Measurements from ENCODE around the gene KASH5.

Gene KASH5

DNA sequence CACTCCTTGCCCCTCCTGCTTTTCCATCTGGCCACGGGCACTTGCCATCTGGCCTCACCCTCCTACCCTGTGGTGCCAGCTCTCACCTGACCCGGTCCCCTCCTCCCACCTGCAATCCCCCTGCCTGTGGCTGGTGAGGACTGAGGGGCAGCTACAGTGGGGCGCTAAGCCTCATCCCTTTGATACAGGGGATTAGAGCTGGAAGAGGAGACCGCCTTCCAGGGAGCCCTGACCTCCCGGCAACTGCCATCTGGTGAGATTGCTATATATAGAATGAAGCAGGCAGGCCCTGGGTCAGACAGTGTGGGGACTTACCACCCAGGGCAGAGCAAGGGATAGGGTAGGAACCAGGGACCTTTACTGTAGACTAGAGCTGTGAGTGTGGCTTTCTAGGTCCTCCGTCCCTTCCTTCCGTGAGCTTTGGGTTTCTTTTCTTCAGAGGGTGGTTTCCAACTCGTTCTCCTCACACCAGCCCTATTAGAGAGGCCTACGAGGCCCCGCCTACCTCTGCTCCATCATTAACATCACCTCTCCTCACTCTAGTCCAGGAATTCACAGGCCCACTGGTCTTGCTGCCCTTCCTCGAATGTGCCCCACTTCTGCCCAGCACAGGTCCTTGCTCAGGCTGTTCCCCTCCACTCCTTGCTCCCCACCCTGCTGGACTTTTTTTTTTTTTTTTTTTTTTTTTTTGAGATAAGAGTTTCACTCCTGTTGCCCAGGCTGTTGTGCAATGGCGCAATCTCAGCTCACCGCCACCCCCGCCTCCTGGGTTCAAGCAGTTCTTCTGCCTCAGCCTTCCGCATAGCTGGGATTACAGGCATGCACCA, 7.7 kb downstream of the KASH5 start:
- no peak for DNase-seq (ENCODE audit: low read depth)

- no peak for DNase-seq (ENCODE audit: low read depth)
These were observed 8.9 kb downstream of the KASH5 start for GRCh38 chr19:49396738-49397505.

DNA sequence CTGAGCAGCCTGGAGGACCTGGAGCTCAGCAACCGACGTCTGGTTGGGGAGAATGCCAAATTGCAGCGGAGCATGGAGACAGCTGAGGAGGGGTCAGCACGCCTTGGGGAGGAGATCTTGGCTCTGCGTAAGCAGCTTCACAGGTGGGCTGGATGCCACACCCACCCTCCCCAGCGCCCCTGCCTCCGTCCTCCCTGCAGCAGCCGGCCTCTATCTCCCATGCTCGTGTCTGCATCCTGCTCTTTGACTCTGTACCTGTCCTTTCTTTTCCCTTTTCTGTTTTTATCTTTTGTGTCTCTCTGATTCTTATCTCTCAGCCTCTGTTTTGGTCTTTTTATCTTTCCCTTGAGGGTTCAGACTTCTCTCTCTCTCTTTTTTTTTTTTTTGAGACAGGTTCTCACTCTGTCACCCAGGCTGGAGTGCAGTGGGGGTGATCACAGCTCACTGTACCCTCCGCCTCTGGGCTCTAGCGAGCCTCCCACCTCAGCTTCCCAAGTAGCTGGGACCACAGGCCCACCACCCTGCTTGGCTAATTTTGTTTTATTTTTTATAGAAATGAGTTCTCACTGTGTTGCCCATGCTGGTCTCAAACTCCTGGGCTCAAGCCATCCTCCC, 10.1 kb downstream of the KASH5 start:
- no peak for DNase-seq (ENCODE audit: low read depth)

DNA sequence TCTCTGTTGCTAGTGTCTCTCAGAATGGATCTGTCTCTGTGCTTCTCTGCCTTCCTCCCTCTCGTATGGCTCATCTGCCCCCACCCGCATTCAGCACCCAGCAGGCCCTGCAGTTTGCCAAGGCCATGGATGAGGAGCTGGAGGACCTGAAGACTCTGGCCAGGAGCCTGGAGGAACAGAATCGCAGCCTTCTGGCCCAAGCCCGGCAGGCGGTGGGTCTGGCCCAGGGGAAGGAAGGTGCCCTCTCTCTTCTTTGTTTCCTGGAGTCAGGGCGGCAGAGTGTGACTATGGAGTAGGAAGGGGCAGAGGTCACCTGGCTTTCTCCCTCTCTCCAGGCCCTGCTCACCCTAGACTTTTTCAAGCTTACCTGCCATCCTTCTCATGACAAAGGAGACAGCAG, 10.9 kb downstream of the KASH5 start:
- DNase-seq (ENCODE audit: low read depth) = no peak

GRCh38 chr19:49400029-49400428, 12.0 kb downstream of the KASH5 start:
- no peak for DNase-seq (ENCODE audit: low read depth)

DNA sequence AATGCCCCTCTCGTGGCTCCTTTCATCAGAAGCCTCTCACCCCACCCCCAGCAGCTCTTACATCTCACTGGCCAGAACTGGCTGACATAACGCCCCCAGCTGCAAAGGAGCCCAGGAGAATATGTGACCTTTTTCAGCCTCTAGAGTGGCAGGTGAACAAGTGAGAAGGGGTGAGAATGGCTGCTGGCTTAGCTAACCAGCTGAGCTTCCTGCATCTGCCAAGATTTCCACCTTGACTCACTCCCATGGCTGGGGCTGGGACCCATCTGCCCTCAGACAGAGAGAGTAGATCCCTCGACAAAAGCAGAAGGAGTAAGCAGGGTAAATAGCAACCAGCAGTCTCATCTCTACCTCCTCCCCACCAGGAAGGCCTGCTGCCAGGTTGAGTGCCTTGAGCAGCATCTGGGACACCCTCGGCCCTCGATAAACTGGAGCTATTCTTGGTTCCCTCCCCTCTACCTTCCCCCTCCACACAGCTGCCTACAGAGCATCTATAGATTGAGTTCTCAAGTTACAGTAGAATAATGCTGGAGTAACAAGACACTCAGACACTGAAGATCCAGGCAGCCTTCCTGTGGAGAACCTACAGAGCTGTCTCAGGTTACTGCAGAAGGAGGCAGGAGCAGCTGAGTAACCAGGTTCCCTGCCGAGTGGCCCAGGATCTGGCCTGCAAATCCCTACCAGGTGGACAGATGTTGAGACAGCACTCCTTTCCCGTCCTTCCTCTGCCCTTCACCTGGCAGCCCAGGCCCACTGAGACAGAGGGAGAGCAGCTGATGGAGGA, 15.5 kb downstream of the KASH5 start:
- DNase-seq (ENCODE audit: low read depth) = no peak

DNA sequence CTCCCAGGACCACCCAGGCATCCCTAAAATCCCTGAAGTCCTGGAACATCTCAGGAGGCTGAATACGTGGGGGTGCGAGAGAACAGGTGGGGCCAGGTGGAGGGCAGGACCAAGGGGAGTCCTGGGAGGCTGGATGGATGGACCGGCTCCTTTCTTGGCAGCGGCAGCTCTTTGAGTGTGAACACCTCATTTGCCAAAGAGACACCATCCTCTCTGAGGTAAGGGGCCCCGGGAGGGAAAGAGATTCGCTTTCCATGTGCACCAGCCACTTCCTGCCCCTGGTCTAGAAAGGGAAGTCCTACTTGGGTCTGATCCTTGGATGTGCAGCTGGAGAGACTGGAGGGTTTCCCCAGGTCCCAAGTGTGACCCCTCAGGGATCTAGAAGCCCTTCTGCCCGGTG, 19.0 kb downstream of the KASH5 start:
- DNase-seq (ENCODE audit: low read depth) = no peak

DNA sequence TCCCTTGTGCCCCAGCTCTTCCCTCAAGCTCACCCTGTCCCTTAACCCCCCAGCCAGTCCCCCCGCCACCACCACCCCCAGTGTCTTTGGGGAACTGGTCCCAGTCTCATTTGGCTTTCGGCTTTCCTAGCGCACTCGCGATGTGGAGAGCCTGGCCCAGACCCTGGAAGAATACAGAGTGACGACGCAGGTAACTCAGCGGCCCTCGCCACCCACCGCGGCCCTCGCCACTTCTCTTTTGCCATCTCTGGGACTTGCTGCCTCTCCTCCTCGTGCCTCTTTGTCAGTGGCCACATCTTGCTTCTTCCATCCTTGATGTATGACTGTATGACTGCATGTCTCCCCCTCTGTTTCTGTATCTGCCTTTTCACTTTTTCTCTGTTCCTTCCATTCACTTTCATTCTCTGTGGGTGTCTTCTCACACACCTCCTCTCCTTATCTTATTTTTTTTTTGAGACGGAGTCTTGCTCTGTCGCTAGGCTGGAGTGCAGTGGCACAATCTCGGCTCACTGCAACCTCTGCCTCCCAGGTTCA, 19.5 kb downstream of the KASH5 start:
- no peak for DNase-seq (ENCODE audit: low read depth)

DNA sequence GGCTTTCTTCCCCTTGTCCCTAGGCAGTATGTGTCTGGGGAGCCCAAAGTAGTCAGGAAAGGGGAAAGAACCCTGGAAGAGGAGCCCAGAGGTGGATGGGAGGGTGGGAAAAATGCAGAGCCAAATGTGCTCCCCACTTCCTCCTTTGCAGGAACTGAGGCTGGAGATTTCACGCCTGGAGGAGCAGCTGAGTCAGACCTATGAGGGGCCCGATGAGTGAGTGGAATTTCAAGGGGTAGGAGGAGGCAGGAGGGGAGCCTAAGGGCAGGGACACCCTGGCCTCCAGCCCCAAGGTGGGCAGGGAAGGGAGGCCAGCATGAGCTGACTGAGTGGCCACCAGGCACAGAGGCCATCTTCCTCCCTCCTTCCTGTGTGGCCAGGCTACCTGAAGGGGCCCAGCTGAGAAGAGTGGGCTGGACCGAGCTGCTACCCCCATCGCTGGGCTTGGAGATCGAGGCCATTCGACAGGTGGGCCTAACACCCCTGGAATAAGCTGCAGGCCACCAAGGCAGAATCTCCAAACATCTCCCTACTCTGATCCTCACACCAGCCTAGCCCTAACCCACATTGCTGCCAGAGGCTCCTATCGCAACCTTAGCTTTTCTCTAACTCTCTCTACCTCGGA, 20.9 kb downstream of the KASH5 start:
- no peak for DNase-seq (ENCODE audit: low read depth)

DNA sequence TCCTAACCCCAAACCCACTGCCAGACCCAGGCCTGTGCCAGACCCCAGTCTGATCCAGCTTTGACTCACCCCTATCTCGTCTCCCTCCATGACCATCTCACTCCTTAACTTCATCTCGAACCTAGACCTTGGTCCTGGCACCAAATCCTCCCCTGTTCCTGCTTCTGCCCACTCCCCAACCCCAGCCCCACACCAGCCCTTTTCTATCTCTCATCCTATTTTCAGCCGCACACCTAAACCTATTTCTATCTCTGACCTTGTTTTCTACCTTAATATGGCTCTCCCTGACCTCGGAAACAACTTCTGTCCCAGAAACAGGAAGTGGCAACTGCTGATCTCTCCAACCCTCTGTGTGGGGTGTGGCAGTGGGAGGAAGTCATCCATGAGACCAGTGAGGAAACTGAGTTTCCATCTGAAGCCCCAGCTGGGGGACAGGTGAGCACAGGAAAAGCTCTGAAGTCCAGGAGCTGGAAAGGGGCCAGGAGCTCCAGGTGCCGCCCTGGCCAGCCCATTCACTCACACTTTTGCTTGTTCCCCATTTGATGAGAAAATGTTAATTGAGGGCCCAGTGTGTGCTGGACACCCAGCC, 21.5 kb downstream of the KASH5 start:
- DNase-seq (ENCODE audit: low read depth) = no peak

- DNase-seq (ENCODE audit: low read depth) = no peak
These were observed 23.8 kb downstream of the KASH5 start for GRCh38 chr19:49411681-49412326.

DNA sequence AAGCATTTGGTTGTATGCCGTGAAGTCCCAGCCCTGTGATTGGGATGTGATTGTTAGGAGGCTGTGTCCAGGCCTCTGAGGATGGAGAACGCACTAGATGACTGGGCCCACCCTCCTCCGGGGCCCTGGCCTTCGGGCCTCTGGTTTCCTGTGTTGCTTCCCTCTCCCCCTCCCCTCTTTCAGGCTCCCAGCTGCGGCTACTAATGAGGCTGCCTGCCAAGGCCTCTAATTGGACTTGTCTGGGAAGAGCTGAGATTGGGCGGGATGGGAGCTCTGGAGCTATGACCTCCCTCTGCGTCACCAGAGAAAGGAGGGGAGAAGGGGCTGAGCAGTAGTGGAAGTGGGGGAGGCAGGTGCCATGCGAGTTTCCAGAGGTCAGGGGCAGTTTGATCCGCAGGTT, 25.3 kb downstream of the KASH5 start:
- DNase-seq (ENCODE audit: low read depth) = no peak

DNA sequence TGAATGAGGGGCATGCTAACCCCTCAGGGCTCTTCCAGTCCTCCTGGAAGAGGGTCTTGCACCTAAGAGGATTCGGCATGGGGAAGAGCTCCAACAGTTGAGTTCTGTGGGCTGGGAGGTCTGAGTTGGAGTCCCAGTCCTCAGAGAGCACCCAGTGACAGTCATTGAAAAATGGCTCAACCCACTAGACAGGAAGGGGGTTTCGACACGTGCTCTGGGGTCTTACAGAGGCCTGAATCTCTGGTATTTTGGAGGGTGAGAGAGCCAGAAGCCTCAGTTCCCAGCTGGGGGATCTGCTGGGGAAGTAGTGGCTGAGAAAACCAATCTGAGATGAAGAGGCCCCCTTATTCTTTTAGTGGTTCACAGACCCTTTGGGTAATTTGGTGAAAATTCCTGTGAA, 26.2 kb downstream of the KASH5 start:
- DNase-seq (ENCODE audit: low read depth) = no peak

- DNase-seq (ENCODE audit: low read depth) = no peak
These were observed 27.2 kb downstream of the KASH5 start for GRCh38 chr19:49415102-49415809.

- no peak for DNase-seq (ENCODE audit: low read depth)
These were observed 27.8 kb downstream of the KASH5 start for GRCh38 chr19:49415810-49416200.

GRCh38 chr19:49417088-49417487, 29.0 kb downstream of the KASH5 start:
- no peak for DNase-seq (ENCODE audit: low read depth)

GRCh38 chr19:49418511-49418910, 30.5 kb downstream of the KASH5 start:
- no peak for DNase-seq (ENCODE audit: low read depth)

DNA sequence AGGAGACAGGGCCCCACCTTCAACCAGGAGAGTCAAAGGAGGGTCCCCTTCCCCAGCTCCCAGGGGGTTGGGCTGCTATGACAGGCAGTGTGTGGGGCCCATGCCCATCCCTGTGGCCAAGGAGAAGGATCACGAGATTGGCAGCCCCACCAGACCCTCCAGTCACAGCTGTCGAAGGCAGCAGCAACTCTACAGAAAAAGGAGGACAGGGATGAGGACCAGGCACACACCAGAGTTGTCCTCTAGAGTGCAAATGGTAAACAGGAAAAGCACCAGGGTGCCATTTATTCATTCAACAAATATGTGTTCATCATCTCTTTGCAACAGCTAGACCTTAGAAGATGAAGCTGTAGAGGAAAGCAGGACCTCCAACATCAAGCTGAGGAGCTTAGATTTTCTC, 31.1 kb downstream of the KASH5 start:
- no peak for DNase-seq (ENCODE audit: low read depth)

- no peak for DNase-seq (ENCODE audit: low read depth)
These were observed 32.2 kb downstream of the KASH5 start for GRCh38 chr19:49420227-49420626.
